GM12878 (cell line): ENCODE data around the gene RHOT1. TPM values are rescaled to one million over a fixed set of nuclear protein-coding genes. Genes with fewer than 3 reads are reported as not detected.

Experiments
- ATAC-seq: fragments of 200-7000 bp; cut with Tn5 transposase; 3 replicates; pipeline ENCODE4 v1.9.1; 2020; ENCODE audit warnings: mild to moderate bottlenecking, moderate library complexity
- BruUV-seq: library from RNA; stranded (reverse); fragments of 400-500 nt; replicated peaks from 2 replicates; lab custom pipeline; 2021; lab: Mats Ljungman, UMichigan
- CTCF ChIA-PET: fragments of 300-600 bp; sonication (Branson Sonifier 250); formaldehyde crosslinking; extraction: SDS; loops from one replicate; lab custom pipeline; 2021; ENCODE audit warnings: inconsistent platforms; lab: Yijun Ruan, JAX
- POLR2A ChIA-PET: fragments of 350-600 bp; formaldehyde crosslinking; extraction: SDS; loops from one replicate; lab custom pipeline; 2021; ENCODE audit warnings: inconsistent platforms; lab: Charles Lee
- RAD21 ChIA-PET: fragments of 300-600 bp; sonication (Branson Sonifier 250); formaldehyde crosslinking; loops from one replicate; lab custom pipeline; 2023; ENCODE audit warnings: antibody characterized with exemption; ENCODE audit not compliant: unreplicated experiment; lab: Charles Lee
- SMC1A ChIA-PET: fragments of 300-600 bp; sonication (Branson Sonifier 250); formaldehyde crosslinking; loops from one replicate; lab custom pipeline; 2023; ENCODE audit not compliant: unreplicated experiment, uncharacterized antibody; lab: Charles Lee
- DNase-seq: peaks from one replicate; pipeline ENCODE4 v3.0.0-alpha.2; 2011; ENCODE audit warnings: low read depth, low spot score
- FAIRE-seq: peaks from 3 replicates; lab custom pipeline; 2011; peaks lifted over from hg19 to GRCh38; lab: Jason Lieb, UNC
- H2AFZ ChIP-seq: 2 replicates; pipeline ENCODE4 v1.6.0; 2011; ENCODE audit warnings: low read depth, low read length, control low read depth; ENCODE audit not compliant: control insufficient read depth
- H3K27ac ChIP-seq: 2 replicates; pipeline ENCODE4 v1.5.1; 2011; ENCODE audit warnings: control low read depth; ENCODE audit not compliant: control insufficient read depth, insufficient read depth
- H3K27me3 ChIP-seq, 2 experiments: replicated peaks in 1 of 2; 2 replicates each; pipeline versions ENCODE4 v1.6.0 to v1.6.1; 2011; ENCODE audit warnings: low read length in 1 of 2; ENCODE audit not compliant: control insufficient read depth in 2 of 2, insufficient read depth in 2 of 2
- H3K36me3 ChIP-seq, 2 experiments: 2 replicates each; pipeline ENCODE4 v1.5.1; 2011; ENCODE audit warnings: low read length in 1 of 2; ENCODE audit not compliant: control insufficient read depth in 2 of 2, insufficient read depth in 2 of 2
- H3K4me1 ChIP-seq: 2 replicates; pipeline ENCODE4 v1.6.1; 2011; ENCODE audit warnings: mild to moderate bottlenecking, low read length, moderate library complexity, mixed read lengths; ENCODE audit not compliant: control insufficient read depth, insufficient read depth
- H3K4me2 ChIP-seq: 2 replicates; pipeline ENCODE4 v1.6.0; 2011; ENCODE audit warnings: control low read depth; ENCODE audit not compliant: control insufficient read depth, insufficient read depth
- H3K4me3 ChIP-seq: fragments of 200-600 bp; sonication (generic); 2 replicates; pipeline ENCODE4 v1.5.1; 2016
- H3K79me2 ChIP-seq: 2 replicates; pipeline ENCODE4 v1.6.0; 2011; ENCODE audit warnings: low read length; ENCODE audit not compliant: control insufficient read depth, insufficient read depth
- H3K9ac ChIP-seq: 2 replicates; pipeline ENCODE4 v1.8.0; 2011; ENCODE audit warnings: low read length, control low read depth, mixed read lengths; ENCODE audit not compliant: control insufficient read depth, insufficient read depth
- H3K9me3 ChIP-seq: replicated peaks from 3 replicates; pipeline ENCODE4 v1.5.1; 2011; ENCODE audit warnings: mild to moderate bottlenecking, low read length; ENCODE audit not compliant: control insufficient read depth, insufficient read depth
- H4K20me1 ChIP-seq: 2 replicates; pipeline ENCODE4 v1.6.0; 2011; ENCODE audit not compliant: control insufficient read depth, insufficient read depth
- FOXK2 ChIP-seq: fragments of 450-650 bp; IDR thresholded peaks from 2 replicates; pipeline ENCODE4 v1.6.1; 2017; ENCODE audit warnings: mild to moderate bottlenecking, moderate library complexity
- SKIL ChIP-seq: fragments of 450-650 bp; IDR thresholded peaks from 2 replicates; pipeline ENCODE4 v1.6.1; 2017; ENCODE audit warnings: mild to moderate bottlenecking, low read depth, inconsistent platforms; ENCODE audit not compliant: poor library complexity, severe bottlenecking
- SMARCA5 ChIP-seq: fragments of 450-650 bp; IDR thresholded peaks from 2 replicates; pipeline ENCODE4 v1.6.1; 2017; ENCODE audit warnings: mild to moderate bottlenecking
- STAT1 ChIP-seq: fragments of 450-650 bp; conservative IDR thresholded peaks from 2 replicates; pipeline ENCODE4 v1.6.1; 2014; ENCODE audit warnings: antibody characterized with exemption, mild to moderate bottlenecking
- USF1 ChIP-seq: IDR thresholded peaks from 2 replicates; pipeline ENCODE4 v1.6.1; 2011; ENCODE audit warnings: borderline replicate concordance, low read depth, mild to moderate bottlenecking, moderate library complexity, mixed read lengths, low read length; ENCODE audit not compliant: insufficient read depth; ENCODE audit errors: extremely low read length
- ZNF687 ChIP-seq: fragments of 450-650 bp; IDR thresholded peaks from 2 replicates; pipeline ENCODE4 v1.6.1; 2017; ENCODE audit warnings: mild to moderate bottlenecking, moderate library complexity
- ZZZ3 ChIP-seq: IDR thresholded peaks from 2 replicates; pipeline ENCODE4 v1.6.1; 2011; ENCODE audit warnings: low read depth; ENCODE audit not compliant: control insufficient read depth, insufficient read length
- WGBS: methylation state at CpG from one replicate; pipeline ENCODE4 v1.1.6; 2016; ENCODE audit warnings: low lambda C conversion rate; ENCODE audit not compliant: insufficient replicate concordance, insufficient coverage; ENCODE audit errors: missing lambda C conversion rate; 5-methylcytosine and 5-hydroxymethylcytosine counted together
- in situ Hi-C: fragments of 300-500 bp; cut with MboI; formaldehyde crosslinking; loops from 9 replicates; pipeline ENCODE4 v1.14.3; 2018; ENCODE audit warnings: mixed read lengths
- intact Hi-C: fragments of 100-400 bp; cut with micrococcal nuclease; formaldehyde crosslinking; loops from one replicate; pipeline ENCODE4 v1.14.2; 2022; ENCODE audit not compliant: unreplicated experiment
- polyA plus RNA-seq, 11 experiments: library from polyadenylated mRNA; depleted of rRNA in 4 of 11; unstranded in 6 of 11; stranded (reverse) in 5 of 11; fragments of >200 nt; fragmentation: Nextera tagmentation in 4 of 11; fragmentation: Illumina TruSeq in 1 of 11; extraction: Ambion mirVana in 4 of 11; extraction: Trizol in 1 of 11; gene quantifications; 1 replicate in 1 of 11; 2 replicates in 10 of 11; pipeline versions ENCODE4 v1.2.1 to v1.2.3, GENCODE V29; 2011 to 2016; ENCODE audit warnings: inconsistent platforms in 2 of 11, missing spikeins in 2 of 11, low read depth in 1 of 11
- total RNA-seq, 4 experiments: library from RNA; depleted of rRNA in 3 of 4; stranded (reverse); fragments of >200 nt in 3 of 4; fragmentation: Illumina TruSeq in 1 of 4; extraction: Trizol in 1 of 4; gene quantifications; 2 replicates each; pipeline versions ENCODE4 v1.2.1 to v1.2.3, GENCODE V29; 2013 to 2021

The RHOT1 gene
- total and polyA plus RNA-seq, 10 of the 15 experiments (the other 5 are each of a cell fraction or from before 2014, with no cell fraction given) = 13.3 to 68.2 (median 22.8) TPM

- no peak for ATAC-seq
- FAIRE-seq = no peak
These were observed 21.6 kb upstream of the RHOT1 start for GRCh38 chr17:32120716-32121115.

More at GRCh38 chr17:32120716-32121115, 21.6 kb upstream of the RHOT1 start:
- Histone ChIP-seq H3K4me2 (no peak overlapping the region), H3K27ac (no peak overlapping the region), H2AFZ (no peak overlapping the region), H3K27me3 (no peaks in the 10 kb centered on the region), H3K9ac (no peak overlapping the region), H3K36me3 (no peaks in the 10 kb centered on the region), H4K20me1 (no peaks in the 10 kb centered on the region), H3K9me3 (no peaks in the 10 kb centered on the region), H3K4me1 (no peaks in the 10 kb centered on the region), H3K79me2 (no peaks in the 10 kb centered on the region), H3K4me3 (no peak overlapping the region)
- ChIA-PET RAD21 (no interaction called here), CTCF (interaction anchor here (1.2 to 1.6 kb wide), 3 partner anchors 7 to 19 kb away, joined by 3 to 5 read pairs (median 4); no protein-coding TSS in a partner anchor), SMC1A (no interaction called here), POLR2A (no interaction called here)
- TF ChIP-seq FOXK2 (no peak), SKIL (no peak), USF1 (no peak), STAT1 (no peak), ZZZ3 (no peak), SMARCA5 (no peak), ZNF687 (no peak)
- intact Hi-C loops (no loop called here), in situ Hi-C loops (no loop called here)
- no TSS peak for BruUV-seq
- no peak for DNase-seq
- 65% methylated on average over 3 of the region's 3 CpGs for WGBS
